T-helper 22 cell (primary cell): ENCODE data around the gene HP1BP3.
A peak's percentile ranks its signal among the peaks of the same experiment; 100 is the strongest.

Experiments used
- DNase-seq: peaks from one replicate; pipeline ENCODE4 v3.0.0-alpha.2; 2020; ENCODE audit warnings: low read depth

Gene HP1BP3

GRCh38 chr1:20767271-20767670, 19.8 kb downstream of the HP1BP3 start:
- DNase-seq: no peak

GRCh38 chr1:20763417-20763816, 23.7 kb downstream of the HP1BP3 start:
- no peak for DNase-seq

GRCh38 chr1:20760322-20760721, 26.8 kb downstream of the HP1BP3 start:
- DNase-seq: no peak

- no peak for DNase-seq
Observed at GRCh38 chr1:20753589-20753988, 33.5 kb downstream of the HP1BP3 start.

- no peak for DNase-seq
Observed at GRCh38 chr1:20751462-20751990, 35.6 kb downstream of the HP1BP3 start.

GRCh38 chr1:20742671-20743070, 44.4 kb downstream of the HP1BP3 start:
- no peak for DNase-seq

- no peak for DNase-seq
Observed at GRCh38 chr1:20740781-20741180, 46.3 kb downstream of the HP1BP3 start.

GRCh38 chr1:20739225-20739624, 47.9 kb downstream of the HP1BP3 start:
- no peak for DNase-seq

- no peak for DNase-seq
Observed at GRCh38 chr1:20735581-20736111, 51.5 kb downstream of the HP1BP3 start.

- no peak for DNase-seq
Observed at GRCh38 chr1:20733360-20733975, 53.6 kb downstream of the HP1BP3 start.

- DNase-seq: peak; percentile 64
Observed at GRCh38 chr1:20732588-20733359, 54.3 kb downstream of the HP1BP3 start, which contains the start of gene SH2D5. TSS of gene SH2D5 (minus strand) at chr1:20732703. CDS start at chr1:20728044, 4,659 bp downstream.

GRCh38 chr1:20732071-20732587, 55.0 kb downstream of the HP1BP3 start:
- DNase-seq: peak; percentile 45

- DNase-seq: no peak
Observed at GRCh38 chr1:20731057-20731991, 55.8 kb downstream of the HP1BP3 start.

- DNase-seq: no peak
Observed at GRCh38 chr1:20730690-20731056, 56.4 kb downstream of the HP1BP3 start.

GRCh38 chr1:20729990-20730689, 57.0 kb downstream of the HP1BP3 start:
- DNase-seq: no peak

- no peak for DNase-seq
Observed at GRCh38 chr1:20729155-20729931, 57.8 kb downstream of the HP1BP3 start.

GRCh38 chr1:20728371-20729154, 58.5 kb downstream of the HP1BP3 start:
- no peak for DNase-seq

GRCh38 chr1:20727746-20728316, 59.3 kb downstream of the HP1BP3 start:
- DNase-seq: no peak
